Urinary bladder (tissue), 4 donors: Measurements from ENCODE around the gene FRMPD1. TPM values are rescaled to one million over a fixed set of nuclear protein-coding genes. Genes with fewer than 3 reads are reported as not detected.
"Not testable (repeated sequence)": the region's sequence is repeated elsewhere in the genome, so short reads cannot be mapped to it uniquely, and the experiment has no call there.

Source experiments
- DNase-seq: peaks from one replicate; pipeline ENCODE4 v3.0.0-alpha.2; 2015; ENCODE audit errors: extremely low spot score
- H3K27ac ChIP-seq: one replicate; pipeline ENCODE4 v1.5.1; 2013; ENCODE audit warnings: low read depth, mild to moderate bottlenecking, moderate library complexity
- H3K36me3 ChIP-seq: one replicate; pipeline ENCODE4 v1.6.1; 2013; ENCODE audit warnings: mild to moderate bottlenecking, moderate library complexity; ENCODE audit not compliant: insufficient read depth
- H3K4me1 ChIP-seq: one replicate; pipeline ENCODE4 v1.6.1; 2013; ENCODE audit warnings: mild to moderate bottlenecking, moderate library complexity; ENCODE audit not compliant: insufficient read depth
- H3K4me3 ChIP-seq: one replicate; pipeline ENCODE4 v1.5.1; 2013; ENCODE audit warnings: low read depth, low read length
- WGBS: extraction: QIAGEN DNeasy Blood & Tissue Kit; methylation state at CpG from one replicate; pipeline ENCODE4 v1.1.7; 2013; 5-methylcytosine and 5-hydroxymethylcytosine counted together
- polyA plus RNA-seq: library from polyadenylated mRNA; stranded (reverse); fragments of 200-250 nt; gene quantifications from one replicate; pipeline ENCODE4 v1.2.3, GENCODE V29; 2013
- total RNA-seq: library from RNA; depleted of rRNA; stranded (reverse); fragments of >200 nt; gene quantifications from one replicate; pipeline ENCODE4 v1.2.3, GENCODE V29; 2014
- donor health status: healthy with polysubstance abuse.
- donor health status: healthy.

The FRMPD1 gene, protein sequence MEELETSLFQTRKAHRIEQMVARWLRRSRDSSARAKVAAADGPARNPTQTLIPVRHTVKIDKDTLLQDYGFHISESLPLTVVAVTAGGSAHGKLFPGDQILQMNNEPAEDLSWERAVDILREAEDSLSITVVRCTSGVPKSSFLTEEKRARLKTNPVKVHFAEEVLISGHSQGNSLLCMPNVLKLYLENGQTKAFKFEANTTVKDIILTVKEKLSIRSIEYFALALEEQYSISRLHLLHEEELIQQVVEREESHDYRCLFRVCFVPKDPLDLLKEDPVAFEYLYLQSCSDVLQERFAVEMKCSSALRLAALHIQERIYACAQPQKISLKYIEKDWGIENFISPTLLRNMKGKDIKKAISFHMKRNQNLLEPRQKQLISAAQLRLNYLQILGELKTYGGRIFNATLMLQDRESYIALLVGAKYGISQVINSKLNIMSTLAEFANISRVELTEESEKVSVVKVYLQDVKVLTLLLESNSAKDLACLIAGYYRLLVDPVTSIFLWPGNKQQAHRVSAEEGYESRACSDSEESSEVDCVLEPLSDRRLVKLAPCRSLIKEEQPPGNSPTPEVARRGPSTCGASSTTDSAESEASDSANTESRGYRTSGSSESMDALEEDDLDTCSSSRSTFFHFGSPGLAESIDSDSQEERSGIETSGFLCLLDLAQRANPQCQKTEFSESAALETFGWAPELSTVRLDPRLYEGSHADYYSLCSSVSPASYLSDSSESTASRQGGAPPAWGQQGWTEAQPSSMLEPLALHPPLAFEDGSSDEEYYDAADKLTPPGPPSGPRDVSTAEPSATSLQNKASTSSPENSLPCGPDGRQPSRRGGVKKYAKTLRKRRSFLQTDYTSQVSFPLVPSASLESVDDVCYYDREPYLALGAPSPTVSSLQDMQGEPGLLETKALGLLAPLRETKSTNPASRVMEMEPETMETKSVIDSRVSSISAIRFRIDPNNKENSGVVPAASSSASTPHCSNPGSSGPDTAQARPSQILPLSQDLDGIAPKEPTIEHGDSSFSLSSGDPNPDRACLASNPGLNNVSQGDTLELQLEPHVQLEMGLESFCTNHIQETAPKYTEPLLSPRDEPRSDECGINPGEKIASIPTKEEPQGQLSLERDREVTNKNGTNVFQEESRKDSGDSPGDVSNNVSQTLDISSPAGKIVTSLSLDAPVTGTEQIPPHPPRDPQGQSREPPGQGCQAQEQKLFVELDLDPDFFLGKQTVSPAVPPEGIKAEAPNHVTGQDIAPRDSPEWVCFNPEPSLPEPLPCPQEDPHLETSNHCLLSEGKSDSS (N-terminal part only)
- 1.1 TPM for total RNA-seq
- 0.03 TPM for polyA plus RNA-seq

DNA sequence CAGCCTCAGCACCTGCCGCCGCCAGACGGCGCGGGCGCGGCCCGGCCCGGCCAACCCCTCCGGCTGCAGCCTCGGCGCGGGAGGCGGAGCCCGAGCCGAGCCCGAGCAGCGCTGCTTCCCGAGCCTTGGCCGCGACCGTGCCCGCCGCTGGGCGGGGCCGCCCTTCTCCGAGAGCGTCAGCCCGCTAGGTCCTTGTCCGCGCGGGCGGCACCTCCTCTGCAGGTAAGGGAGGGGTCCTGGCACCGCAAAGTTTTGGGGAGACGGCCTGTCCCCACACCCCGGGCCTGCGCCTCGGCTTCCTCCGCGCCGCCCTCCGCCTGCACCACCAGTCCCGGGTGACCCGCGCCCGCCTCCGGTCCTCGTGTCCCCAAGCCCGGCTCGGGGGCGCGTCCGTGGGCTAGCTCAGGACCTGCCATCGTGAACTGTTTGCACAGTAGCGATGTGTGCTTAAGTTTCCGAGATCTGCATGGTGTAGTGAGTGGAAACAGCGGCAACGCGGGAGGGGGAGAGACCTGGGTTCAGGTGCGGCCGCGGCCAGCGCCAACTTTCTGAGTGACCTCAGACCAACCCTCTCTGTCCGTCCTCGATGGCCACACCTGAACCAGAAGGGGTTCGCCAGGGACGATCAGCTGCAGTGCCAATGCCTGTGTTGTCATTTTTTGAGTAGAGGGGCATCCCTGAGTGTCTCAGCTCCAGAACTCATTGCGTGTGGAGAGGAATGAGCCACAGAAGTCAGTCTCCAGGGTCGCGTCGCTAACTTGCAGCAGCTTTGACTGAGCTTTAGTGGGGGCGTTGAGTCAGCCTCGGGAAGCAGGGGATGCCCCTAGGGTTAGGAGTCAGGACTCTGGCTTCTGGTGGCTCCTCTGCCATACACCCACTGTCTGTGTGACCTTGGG lies at the start of gene FRMPD1:
Gene FRMPD1, plus strand, starts transcription at position 82 of the 896 bp plus-strand sequence. CDS start 41,688 bp downstream, outside the sequence.
- no peak for DNase-seq
- 2% methylated on average over 73 of the region's 73 CpGs for WGBS
- peak within 1 kb of the TSS; percentile 44 for H3K4me3 ChIP-seq
- H3K4me1 ChIP-seq, result no peaks in the 10 kb centered on the region
- H3K36me3 ChIP-seq, result no peaks in the 10 kb centered on the region
- no peak within 1 kb of the TSS for H3K27ac ChIP-seq

DNA sequence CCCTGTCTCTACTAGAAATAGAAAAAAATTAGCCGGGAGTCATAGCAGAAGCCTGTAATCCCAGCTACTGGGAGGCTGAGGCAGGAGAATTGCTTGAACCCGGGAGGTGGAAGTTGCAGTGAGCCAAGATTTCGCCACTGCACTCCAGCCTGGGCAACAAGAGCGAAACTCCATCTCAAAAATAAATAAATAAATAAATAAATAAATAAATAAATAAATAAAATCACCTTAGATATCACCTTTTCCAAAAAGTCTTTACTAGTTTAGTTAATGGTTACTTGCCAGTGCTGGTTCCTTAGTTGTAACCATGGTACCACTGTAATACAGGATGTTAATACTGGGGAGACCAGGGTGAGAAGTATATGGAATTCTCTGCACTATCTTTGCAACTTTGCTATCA lies 48.7 kb upstream of the FRMPD1 start:
- H3K4me3 ChIP-seq, H3K4me1 ChIP-seq, H3K36me3 ChIP-seq, H3K27ac ChIP-seq, DNase-seq: not testable (repeated sequence)
- 90% methylated on average over 4 of the region's 4 CpGs for WGBS

DNA sequence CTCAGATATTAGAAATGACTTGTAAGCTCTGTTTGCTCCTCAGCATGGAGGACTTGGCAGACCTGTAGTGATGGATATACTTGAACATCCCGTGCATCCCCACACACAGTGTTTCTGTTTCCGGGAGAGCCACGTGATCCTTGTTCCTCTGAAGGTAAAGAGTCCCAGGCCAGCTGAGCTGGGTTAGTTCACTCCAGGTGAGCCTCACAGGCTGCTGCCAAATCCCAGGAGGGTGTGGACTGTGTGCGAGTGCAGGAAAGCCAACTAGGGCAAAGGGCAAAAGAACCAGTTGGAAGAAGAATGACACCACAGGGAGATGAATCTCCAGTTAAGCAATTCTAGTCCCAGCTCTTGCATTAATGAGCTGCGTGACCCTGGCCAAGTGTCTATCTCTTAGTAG lies 47.9 kb upstream of the FRMPD1 start:
- Histone ChIP-seq H3K27ac (no peak overlapping the region), H3K4me3 (no peak overlapping the region), H3K4me1 (no peaks in the 10 kb centered on the region), H3K36me3 (no peaks in the 10 kb centered on the region)
- DNase-seq, result no peak
- 65% methylated on average over 5 of the region's 5 CpGs for WGBS

DNA sequence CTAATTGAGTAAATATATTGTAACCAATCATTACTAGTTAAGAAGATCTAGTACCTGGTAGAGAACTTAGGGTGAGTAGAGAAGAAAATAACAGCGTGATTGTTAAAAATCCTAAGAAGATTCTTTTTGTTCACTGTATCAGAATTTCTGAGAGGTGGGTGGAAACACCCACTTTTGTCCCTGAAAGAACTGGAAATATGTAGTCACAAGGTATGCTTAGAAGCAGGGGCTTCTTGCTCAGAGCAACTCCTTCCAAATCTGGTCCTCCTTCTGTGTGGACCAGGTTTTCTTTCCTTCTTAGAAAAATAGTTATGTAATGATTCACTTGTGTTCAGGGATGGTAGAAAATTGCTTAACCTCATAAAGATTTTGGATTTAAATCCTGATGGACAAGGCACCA lies 46.5 kb upstream of the FRMPD1 start:
- no peak overlapping the region for H3K27ac ChIP-seq
- no peak overlapping the region for H3K4me3 ChIP-seq
- 78% methylated on average over 1 of the region's 1 CpG for WGBS
- H3K4me1 ChIP-seq, result no peaks in the 10 kb centered on the region
- DNase-seq, result no peak
- no peaks in the 10 kb centered on the region for H3K36me3 ChIP-seq

- Histone ChIP-seq H3K4me1 (no peaks in the 10 kb centered on the region), H3K4me3 (no peak overlapping the region), H3K36me3 (no peaks in the 10 kb centered on the region), H3K27ac (no peak overlapping the region)
- DNase-seq, result no peak
Observed at GRCh38 chr9:37608250-37608649, 42.5 kb upstream of the FRMPD1 start.

DNA sequence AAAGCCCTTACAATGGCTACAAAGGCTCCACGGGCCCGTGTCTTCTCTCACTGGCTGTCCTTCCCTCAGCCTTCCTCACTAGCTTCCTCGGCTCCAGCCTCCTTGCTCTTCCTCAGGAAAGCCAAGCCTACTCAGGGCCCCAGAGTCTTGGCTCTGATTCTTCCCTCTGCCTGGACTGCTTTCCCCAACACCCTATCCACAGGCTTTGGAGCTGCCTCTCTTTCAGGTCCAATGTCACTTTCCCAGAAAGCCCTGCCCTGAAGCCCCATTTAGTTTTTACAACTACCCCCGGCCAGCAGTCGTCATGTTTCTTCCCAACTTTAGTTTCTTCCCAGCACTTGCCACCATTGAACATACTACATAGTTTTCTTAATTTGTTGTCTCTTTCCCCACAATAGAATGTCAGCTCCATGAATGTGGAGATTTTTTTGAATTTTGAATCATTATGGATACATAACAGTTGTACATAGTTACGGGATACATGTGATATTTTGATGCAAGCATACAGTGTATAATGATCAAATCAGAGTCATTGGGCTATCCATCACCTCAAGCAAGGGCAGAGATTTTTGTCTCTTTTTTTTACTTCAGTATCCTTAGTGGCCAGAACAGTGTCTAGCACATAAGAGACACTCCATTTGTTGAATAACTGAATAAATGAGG lies 40.9 kb upstream of the FRMPD1 start:
- no peaks in the 10 kb centered on the region for H3K36me3 ChIP-seq
- DNase-seq, result no peak
- WGBS, result 64% methylated on average over 6 of the region's 6 CpGs
- no peaks in the 10 kb centered on the region for H3K4me1 ChIP-seq
- no peak overlapping the region for H3K4me3 ChIP-seq
- H3K27ac ChIP-seq, result no peak overlapping the region

GRCh38 chr9:37611014-37611413 lies 39.7 kb upstream of the FRMPD1 start:
- Histone ChIP-seq H3K27ac (no peak overlapping the region), H3K4me3 (no peak overlapping the region), H3K4me1 (no peaks in the 10 kb centered on the region), H3K36me3 (no peaks in the 10 kb centered on the region)
- 73% methylated on average over 6 of the region's 6 CpGs for WGBS
- no peak for DNase-seq

DNA sequence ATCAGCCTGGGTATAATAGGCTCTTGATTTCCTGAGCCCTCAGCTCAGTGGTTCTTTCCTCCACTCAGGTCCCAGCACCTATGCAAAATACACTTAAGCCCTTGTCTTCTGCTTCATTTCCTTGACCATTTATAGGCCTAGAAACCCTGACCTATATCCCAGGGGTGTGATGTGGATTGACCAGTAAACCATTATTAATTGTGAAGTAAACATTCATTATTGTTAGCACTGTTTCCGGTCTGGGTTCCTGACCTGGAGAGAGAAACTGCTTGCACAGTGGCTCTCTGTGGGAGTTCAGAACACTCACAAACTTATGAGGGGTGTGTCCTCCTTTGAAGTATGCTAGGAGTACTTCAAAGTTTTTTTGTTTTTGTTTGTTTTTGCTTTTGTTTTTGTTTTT lies 38.8 kb upstream of the FRMPD1 start:
- H3K4me3 ChIP-seq, result no peak overlapping the region
- 53% methylated on average over 1 of the region's 1 CpG for WGBS
- DNase-seq, result no peak
- H3K4me1 ChIP-seq, result no peaks in the 10 kb centered on the region
- no peak overlapping the region for H3K27ac ChIP-seq
- no peaks in the 10 kb centered on the region for H3K36me3 ChIP-seq

- H3K36me3 ChIP-seq, result no peaks in the 10 kb centered on the region
- WGBS, result 76% methylated on average over 2 of the region's 2 CpGs
- no peak for DNase-seq
- no peaks in the 10 kb centered on the region for H3K4me1 ChIP-seq
- no peak overlapping the region for H3K4me3 ChIP-seq
- no peak overlapping the region for H3K27ac ChIP-seq
Observed at GRCh38 chr9:37617161-37617560, 33.6 kb upstream of the FRMPD1 start.

- no peak overlapping the region for H3K4me3 ChIP-seq
- DNase-seq, result no peak
- 28% methylated on average over 4 of the region's 4 CpGs for WGBS
Observed at GRCh38 chr9:37617832-37618231, 32.9 kb upstream of the FRMPD1 start.

DNA sequence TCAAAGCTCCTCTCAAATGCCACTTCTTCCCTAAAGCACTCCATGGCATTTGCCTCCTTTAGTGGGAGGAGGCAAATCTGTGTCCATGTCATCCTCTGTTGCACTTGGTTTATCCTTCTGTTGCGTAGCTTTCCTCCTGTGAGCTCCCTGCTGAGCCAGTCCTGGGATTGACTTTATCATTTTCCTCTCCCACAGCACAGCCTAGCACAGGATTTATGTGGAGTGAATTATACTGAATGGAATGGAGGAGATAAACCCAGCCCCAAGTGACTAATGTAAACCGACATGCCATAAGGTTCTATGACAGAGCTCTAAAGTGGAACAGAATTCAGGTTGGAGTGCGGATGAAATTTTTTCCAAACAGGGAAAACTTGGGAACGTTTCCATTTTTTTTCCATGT lies 31.9 kb upstream of the FRMPD1 start:
- no peak overlapping the region for H3K27ac ChIP-seq
- no peak for DNase-seq
- WGBS, result 72% methylated on average over 4 of the region's 4 CpGs
- H3K36me3 ChIP-seq, result no peaks in the 10 kb centered on the region
- H3K4me3 ChIP-seq, result no peak overlapping the region
- no peaks in the 10 kb centered on the region for H3K4me1 ChIP-seq

More at GRCh38 chr9:37617832-37618231, 32.9 kb upstream of the FRMPD1 start:
- H3K4me1 ChIP-seq, result no peaks in the 10 kb centered on the region
- H3K27ac ChIP-seq, result no peak overlapping the region
- H3K36me3 ChIP-seq, result no peaks in the 10 kb centered on the region

DNA sequence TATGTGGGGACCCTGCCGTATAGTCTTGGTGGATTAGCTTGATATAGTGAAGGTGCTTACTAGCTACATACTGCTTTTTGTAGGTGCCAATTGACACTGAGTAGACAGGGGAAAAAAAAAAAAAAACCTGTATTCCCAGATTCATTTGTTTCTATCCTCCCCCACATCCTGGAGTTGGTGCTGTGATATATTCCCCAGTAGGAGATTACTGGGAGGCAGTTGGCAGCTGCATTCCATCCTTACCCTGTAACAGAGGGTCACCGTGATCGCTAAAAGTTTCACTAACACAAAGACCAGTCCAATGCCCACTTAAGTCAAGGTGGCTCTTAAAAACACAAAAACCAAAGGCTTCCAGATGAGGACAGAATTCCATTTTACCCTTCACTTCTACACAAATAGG lies 30.9 kb upstream of the FRMPD1 start:
- Histone ChIP-seq H3K27ac (no peak overlapping the region), H3K4me1 (no peaks in the 10 kb centered on the region), H3K36me3 (no peaks in the 10 kb centered on the region), H3K4me3 (no peak overlapping the region)
- WGBS, result 75% methylated on average over 3 of the region's 3 CpGs
- no peak for DNase-seq
